NCI-H1417 (cell line): Measurements from ENCODE around the gene CABP2.
"Not testable (repeated sequence)": the region's sequence is repeated elsewhere in the genome, so short reads cannot be mapped to it uniquely, and the experiment has no call there.

ENCODE experiments used
- DNase-seq, 3 experiments: peaks; one replicate each; lab custom pipeline; 2025; lab: John Stamatoyannopoulos, UW

CABP2 gene

GRCh38 chr11:67538823-67539505, 15.7 kb upstream of the CABP2 start:
- DNase-seq = no peak

DNA sequence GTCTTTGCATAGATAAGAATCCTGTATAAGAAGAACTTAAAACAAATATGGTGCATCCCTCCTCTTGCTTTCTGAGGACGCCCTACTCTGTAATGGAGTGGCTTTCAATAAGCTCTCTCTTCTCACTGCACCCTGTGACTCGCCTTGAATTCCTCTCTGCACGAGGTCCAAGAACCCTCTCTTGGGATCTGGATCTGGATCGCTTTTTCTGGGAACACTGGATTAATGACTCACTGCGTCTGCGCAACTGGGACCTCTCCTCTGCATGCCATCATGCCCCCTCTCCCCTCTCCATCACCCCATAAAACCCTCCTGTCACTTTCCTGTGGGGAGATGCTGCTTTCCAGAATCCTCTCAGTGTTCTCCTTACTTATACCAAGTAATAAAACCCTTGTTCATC, 15.1 kb upstream of the CABP2 start:
- no peak for DNase-seq

DNA sequence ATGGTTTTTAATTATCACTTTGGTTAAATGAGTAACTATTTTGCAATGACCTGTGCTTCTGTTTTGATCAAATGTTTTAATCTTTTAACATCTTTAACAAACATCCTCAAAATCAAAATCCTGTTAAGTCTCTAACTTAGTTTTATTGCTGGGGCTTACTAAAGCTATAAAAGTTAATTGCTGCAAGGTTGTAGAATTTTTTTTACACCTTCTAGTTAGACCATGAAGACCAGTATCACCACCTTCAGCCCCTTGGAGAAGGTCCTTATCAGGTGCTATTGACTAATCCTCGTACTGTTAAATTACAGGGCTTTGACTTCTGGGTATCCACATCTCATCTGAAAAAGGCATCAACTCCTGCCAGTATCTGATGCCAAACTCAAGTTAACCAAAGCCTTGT, 12.3 kb upstream of the CABP2 start:
- DNase-seq = no peak

DNA sequence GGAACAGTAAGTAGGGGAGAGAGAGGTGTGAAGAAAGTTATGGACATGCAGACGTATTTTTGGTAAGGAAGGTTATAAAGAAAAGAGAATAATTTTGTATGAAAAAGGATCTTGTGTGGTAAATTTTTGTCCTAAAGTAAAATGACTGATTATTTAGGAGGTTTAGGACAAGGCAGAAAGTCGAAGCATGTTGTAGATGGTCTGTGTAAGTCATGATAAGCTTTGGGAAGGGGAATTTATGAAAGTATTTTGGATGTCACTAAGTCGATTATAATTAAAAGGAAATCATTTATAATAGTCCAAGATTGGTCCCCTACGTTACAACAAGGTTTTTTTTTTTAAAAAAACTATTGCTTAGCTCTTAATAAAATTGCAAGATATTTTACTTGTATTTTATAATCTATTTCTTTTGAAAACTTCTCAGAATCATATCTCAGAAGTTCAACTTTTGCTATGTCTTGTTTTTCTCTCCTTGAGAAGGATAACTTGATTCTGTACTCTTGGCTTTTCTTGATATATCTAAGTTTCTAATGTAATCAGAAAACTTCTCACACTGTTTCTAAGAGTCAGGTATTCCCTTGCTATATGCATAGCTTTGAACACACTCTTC, 10.9 kb upstream of the CABP2 start:
- peak in 2 of 3 experiments; percentile 7 to 28 for DNase-seq

GRCh38 chr11:67532889-67533288, 9.6 kb upstream of the CABP2 start:
- no peak for DNase-seq

- DNase-seq = no peak
Observed at GRCh38 chr11:67530282-67530592, 7.0 kb upstream of the CABP2 start.

DNA sequence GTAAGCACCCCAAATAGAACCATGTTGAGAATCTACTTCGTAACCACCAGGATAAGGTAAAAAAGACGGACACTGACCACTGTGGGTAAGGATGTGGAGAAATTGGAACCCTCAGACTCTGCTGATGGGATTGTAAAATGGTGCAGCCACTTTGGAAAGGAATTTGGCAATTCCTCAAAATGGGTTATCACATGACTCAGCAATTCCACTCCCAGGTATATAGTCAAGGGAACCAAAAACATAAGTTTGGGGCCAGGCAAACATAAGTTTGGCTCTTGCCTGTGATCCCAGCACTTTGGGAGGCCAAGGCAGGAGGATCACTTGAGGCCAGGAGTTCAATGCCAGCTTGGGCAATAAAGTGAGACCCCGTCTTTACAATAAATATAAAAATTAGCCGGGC, 5.1 kb upstream of the CABP2 start:
- DNase-seq = no peak

GRCh38 chr11:67525275-67525976, 2.2 kb upstream of the CABP2 start:
- DNase-seq = no peak

- no peak for DNase-seq
Observed at GRCh38 chr11:67524480-67524808, 1.2 kb upstream of the CABP2 start.

DNA sequence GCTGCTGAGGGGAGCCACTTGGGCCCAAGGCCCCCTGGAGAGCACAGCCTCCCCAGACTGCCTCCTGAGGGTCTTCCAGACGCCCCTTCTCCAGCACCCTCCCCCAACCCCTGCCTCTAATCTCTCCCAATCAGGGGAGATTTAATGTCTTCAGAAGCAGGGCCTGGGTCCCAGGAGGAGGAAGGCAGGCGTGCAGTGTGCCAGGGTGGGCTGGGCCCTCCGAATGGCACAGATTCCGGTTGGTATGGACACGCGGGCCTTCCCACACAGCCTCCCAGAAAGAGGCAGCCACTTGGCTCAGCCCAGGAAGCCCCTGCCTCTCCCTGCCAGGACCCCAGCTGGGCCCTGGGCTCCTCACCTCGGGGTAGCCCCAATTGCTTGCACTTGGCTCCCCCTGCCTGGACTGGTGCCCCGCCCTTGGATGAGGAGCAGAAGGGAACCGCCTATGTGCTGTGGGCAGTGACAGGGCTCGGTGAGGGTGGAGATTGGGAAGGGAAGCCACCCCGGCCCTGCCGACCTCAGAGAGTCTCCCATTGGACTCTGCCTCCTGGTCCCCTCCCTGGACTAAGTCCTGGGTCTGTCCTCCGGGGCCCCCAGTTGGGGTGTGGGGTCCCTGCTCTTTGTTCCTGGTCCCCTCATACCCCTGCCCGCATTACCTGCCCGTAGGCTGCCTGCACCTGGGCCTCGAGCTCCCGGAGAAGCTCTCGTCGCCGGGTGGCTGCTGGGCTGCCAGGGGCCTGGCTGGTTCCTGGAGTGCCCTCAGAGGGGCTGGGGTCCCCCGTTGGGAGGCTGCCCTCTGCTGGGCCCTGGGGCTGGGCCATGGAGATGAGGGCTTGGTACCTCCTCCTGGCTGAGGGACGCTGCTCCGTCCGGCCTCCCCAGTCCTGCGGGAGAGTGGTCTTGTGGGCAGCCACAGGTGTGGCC, 572 bp upstream of the CABP2 start:
- DNase-seq = no peak

DNA sequence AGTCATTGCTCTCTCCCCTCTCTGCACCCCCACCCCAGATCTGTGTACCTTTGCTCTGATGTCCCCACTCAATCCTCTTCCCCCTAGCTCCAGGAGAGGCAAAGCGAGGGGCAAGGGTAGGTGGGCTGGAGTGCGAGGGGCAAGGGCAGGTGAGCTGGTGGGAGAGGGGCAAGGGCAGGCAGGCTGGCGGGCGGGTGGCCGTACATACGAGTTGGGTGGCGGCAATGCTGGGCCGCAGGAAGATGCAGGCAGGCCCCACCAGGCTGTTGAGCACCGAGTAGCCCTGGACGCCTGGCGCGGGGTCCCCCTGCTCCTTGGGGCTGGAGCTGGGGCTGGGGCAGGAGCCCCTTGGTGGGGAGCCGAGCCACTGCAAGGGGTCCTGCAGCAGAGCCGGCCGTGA, 908 bp downstream of the CABP2 start:
- DNase-seq = no peak

GRCh38 chr11:67521924-67522323, 1.3 kb downstream of the CABP2 start:
- DNase-seq = no peak

DNA sequence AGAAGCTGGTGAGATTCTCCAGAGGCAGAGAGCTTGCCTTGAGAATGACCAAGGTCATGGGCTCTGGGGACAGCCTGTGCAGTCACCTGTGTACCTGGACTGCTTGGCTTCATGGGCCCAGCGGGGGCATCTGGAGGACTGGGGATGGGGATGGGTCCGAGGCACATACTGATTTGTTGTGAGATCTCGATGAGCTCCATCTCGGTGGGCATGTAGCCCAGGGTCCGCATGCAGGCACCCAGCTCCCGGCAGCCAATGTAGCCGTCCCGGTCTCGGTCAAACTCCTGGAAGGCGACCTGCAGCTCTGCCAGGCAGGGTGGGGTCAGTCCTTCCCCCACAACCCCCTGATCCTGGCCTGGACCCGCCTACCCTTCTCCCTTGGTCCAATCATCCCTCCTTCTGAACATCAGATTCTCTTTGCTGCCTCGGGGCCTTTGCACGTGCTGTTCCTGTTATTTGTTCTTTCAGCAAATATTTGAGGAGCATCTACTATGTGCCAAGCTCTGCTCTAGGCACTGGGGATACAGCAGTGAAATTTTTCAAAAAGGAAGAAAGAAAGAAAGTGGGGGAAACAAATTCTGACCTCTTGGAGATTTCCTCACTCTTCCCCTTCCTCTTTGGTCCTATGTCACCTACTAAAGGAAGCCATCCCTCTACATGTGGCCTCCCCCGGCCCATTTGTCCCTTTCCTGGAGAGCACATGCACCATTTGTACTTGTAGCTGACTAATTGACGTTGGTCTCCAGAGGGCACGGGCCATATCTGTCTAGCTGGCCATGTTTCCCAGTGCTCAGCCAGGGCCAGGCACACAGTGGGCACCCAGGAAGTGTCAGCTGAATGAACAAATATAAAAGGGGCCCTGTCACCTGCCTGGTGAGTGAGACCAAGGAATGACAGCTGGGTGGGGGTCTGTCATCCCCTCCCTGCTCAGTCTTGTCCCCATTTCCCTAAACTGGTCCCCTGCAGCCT, 2.1 kb downstream of the CABP2 start:
- no peak for DNase-seq

GRCh38 chr11:67519726-67520125, 3.5 kb downstream of the CABP2 start:
- no peak for DNase-seq

DNA sequence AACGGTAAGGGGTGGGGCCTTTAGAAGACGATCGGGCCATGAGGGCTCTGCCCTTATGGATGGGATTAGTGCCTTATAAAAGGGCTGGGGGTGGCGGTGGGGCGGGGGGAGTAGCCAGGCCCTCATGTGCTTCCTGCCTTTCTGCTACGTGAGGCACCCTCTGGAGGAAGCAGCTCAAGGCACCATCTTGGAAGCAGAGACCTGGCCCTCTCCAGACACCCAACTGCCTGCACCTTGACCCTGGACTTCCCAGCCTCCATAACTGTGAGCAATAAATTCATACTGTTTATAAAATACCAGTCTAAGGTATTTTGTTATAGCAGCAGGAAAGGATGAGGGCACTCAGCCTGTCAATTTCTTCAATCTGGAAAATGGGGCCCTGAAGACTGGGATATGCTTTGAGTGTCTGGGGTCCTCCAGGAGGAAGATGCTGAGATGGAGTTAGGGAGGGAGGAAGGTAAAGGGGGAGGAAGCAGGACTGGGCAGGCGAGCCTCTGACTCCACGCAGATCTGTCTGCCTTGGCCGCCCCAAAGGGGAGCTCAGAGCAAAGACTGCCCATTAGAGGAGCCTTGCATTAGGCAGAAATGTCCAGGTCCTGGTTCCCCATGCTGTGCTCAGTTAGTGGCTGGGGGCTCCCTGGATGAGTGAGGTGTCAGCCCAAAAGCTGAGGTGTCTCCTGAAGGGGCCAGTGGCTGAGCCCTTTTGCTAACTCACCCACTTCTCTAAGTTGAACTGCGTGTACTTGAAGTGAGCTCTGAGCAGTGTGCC, 5.3 kb downstream of the CABP2 start:
- DNase-seq = no peak

DNA sequence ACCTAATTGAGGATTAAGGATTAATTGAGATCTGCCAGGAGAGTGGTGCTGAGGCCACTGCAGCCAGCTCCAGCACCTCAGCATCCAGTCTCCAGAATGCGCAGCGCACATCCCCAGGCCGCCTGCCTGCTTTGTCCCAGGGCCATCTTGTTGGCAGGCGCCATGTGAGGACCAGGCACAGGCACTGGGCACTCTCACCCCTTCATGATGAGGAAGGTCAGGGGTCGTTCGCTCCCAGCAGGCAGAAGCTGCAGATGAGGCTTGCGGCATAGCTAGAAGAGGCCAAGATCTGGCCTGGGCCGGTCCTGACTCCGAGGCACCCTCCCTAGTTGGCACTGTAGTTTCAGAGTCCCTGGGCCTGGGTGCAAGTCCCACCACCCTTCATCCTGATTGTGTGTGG, 6.4 kb downstream of the CABP2 start:
- no peak for DNase-seq

GRCh38 chr11:67514116-67514515, 9.1 kb downstream of the CABP2 start:
- DNase-seq = no peak

DNA sequence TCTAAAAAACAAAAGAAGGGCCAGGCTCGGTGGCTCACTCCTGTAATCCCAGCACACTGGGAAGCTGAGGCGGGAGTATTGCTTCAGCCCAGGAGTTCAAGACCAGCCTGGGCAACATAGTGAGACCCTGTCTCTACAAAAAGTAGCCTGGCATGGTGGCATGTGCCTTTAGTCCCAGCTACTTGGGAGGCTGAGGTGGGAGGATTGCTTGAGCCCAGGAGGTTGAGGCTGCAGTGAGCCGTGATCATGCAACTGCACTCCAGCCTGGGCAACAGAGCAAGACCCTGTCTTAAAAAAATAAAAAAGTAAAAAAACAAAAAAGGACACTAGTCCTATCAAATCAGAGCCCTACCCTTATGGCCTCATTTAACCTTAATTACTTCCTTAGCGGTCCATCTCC, 11.7 kb downstream of the CABP2 start:
- not testable (repeated sequence) for DNase-seq

DNA sequence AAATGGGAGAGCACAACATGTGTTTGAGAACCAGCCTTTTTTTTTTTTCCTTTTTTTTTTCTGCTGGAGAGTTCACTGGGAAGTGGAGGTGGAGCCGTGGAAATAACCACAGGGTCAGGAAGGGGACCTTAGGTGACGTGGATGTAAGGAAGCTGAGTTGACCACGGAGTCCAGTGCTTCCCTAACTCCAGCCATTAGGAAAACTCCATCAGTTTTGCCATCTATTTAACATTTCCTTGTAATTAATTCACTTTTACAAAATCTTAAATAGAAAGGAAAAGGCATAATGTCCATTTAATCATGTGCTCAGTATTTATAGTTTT, 13.3 kb downstream of the CABP2 start:
- DNase-seq = no peak

DNA sequence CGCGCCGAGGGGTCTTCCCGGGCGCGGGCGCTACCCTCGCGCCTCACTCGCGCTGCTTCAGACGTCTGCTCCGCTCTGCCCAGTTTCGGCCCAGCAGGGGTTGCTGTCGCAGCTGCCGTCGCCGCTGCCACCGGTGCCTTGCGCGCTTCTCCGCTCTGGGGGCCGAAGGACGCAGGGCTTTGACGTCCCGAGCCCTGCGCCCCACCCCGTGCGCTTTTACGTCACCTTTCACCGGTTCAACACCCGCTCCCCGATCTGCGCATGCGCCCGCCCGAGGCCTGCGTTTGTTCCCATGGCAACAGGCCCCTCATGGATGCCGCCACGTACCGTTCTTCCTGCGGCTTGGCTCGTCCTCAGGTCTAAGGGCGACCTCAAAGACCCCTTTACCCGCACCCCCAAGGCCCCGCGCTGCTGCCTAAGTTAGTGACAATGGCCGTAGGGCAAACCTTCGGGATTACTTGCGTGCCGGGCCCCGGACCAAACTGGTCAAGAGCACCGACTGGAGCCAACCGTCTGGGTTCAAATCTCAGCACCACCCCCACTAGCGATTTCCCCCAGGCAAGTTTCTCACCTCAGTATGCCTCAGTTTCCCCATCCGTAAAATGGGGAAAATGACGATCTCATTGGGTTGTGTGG, 14.6 kb downstream of the CABP2 start:
- peak; percentile 98 to 100 (median 99) for DNase-seq
